Neural cell (in vitro differentiated cells): Measurements from ENCODE around the gene SYPL2. TPM values are rescaled to one million over a fixed set of nuclear protein-coding genes. Genes with fewer than 3 reads are reported as not detected.
A peak's percentile ranks its signal among the peaks of the same experiment; 100 is the strongest.

Experiments used
- H2AFZ ChIP-seq: fragments of 200-600, 300-800 bp; sonication (generic), shearing (Covaris generic); 2 replicates; pipeline ENCODE4 v1.6.0; 2014; ENCODE audit warnings: low read depth, mild to moderate bottlenecking, antibody characterized with exemption, low read length, moderate library complexity
- H3F3A ChIP-seq: fragments of 200-600 bp; shearing (Covaris generic); 2 replicates; pipeline ENCODE4 v1.6.1; 2016; ENCODE audit warnings: mild to moderate bottlenecking, moderate library complexity, mixed read lengths, antibody characterized with exemption, low read length; ENCODE audit not compliant: insufficient read depth, poor library complexity, severe bottlenecking
- H3K27ac ChIP-seq: fragments of 200-600, 300-800 bp; sonication (generic), shearing (Covaris generic); 2 replicates; pipeline ENCODE4 v1.5.1; 2014; ENCODE audit warnings: mild to moderate bottlenecking, low read length, moderate library complexity
- H3K27me3 ChIP-seq: fragments of 300-800, 200-600 bp; sonication (generic), shearing (Covaris generic); 2 replicates; pipeline ENCODE4 v1.6.0; 2014; ENCODE audit warnings: mild to moderate bottlenecking, low read depth, low read length, moderate library complexity; ENCODE audit not compliant: insufficient read depth
- H3K36me3 ChIP-seq: fragments of 300-800, 200-600 bp; sonication (generic), shearing (Covaris generic); 2 replicates; pipeline ENCODE4 v1.5.1; 2014; ENCODE audit warnings: mild to moderate bottlenecking, antibody characterized with exemption, low read length, moderate library complexity; ENCODE audit not compliant: insufficient read depth
- H3K4me2 ChIP-seq: fragments of 300-800, 200-600 bp; sonication (generic), shearing (Covaris generic); 2 replicates; pipeline ENCODE4 v1.6.0; 2014; ENCODE audit warnings: mild to moderate bottlenecking, low read length
- H3K4me3 ChIP-seq: fragments of 300-800, 200-600 bp; sonication (generic), shearing (Covaris generic); 2 replicates; pipeline ENCODE4 v1.5.1; 2014; ENCODE audit warnings: mild to moderate bottlenecking, low read length, moderate library complexity
- H3K79me2 ChIP-seq: fragments of 200-600 bp; shearing (Covaris generic); replicated peaks from 2 replicates; pipeline ENCODE4 v1.6.0; 2014; ENCODE audit warnings: mild to moderate bottlenecking, low read length, moderate library complexity; ENCODE audit not compliant: insufficient read depth
- H3K9ac ChIP-seq: fragments of 300-800, 200-600 bp; sonication (generic), shearing (Covaris generic); 2 replicates; pipeline ENCODE4 v1.6.1; 2016; ENCODE audit warnings: mild to moderate bottlenecking, low read length, mixed read lengths
- H3K9me2 ChIP-seq: fragments of 200-600 bp; shearing (Covaris generic); 2 replicates; pipeline ENCODE4 v1.6.1; 2016; ENCODE audit warnings: mild to moderate bottlenecking, low read length, mixed read lengths; ENCODE audit not compliant: insufficient read depth
- H3K9me3 ChIP-seq: fragments of 200-600, 300-800 bp; sonication (generic), shearing (Covaris generic); 2 replicates; pipeline ENCODE4 v1.6.1; 2016; ENCODE audit warnings: mild to moderate bottlenecking, mixed run types, low read length, moderate library complexity, mixed read lengths
- H4K20me1 ChIP-seq: fragments of 200-600 bp; shearing (Covaris generic); 2 replicates; pipeline ENCODE4 v1.6.1; 2016; ENCODE audit warnings: mild to moderate bottlenecking, mixed run types; ENCODE audit not compliant: insufficient read depth
- EP300 ChIP-seq: fragments of 450-650 bp; conservative IDR thresholded peaks from 2 replicates; pipeline ENCODE4 v1.6.1; 2014; ENCODE audit warnings: antibody characterized with exemption, mild to moderate bottlenecking, moderate library complexity; ENCODE audit not compliant: poor library complexity, severe bottlenecking
- EZH2 ChIP-seq: fragments of 200-600, 300-800 bp; shearing (Covaris generic), sonication (generic); IDR thresholded peaks from 2 replicates; pipeline ENCODE4 v1.6.1; 2014; ENCODE audit warnings: antibody characterized with exemption, low read length, borderline replicate concordance, mild to moderate bottlenecking; ENCODE audit not compliant: insufficient read depth, poor library complexity, severe bottlenecking
- MXI1 ChIP-seq: fragments of 450-650 bp; conservative IDR thresholded peaks from 2 replicates; pipeline ENCODE4 v1.6.1; 2014; ENCODE audit warnings: antibody characterized with exemption, mild to moderate bottlenecking; ENCODE audit not compliant: poor library complexity, severe bottlenecking
- POLR2AphosphoS5 ChIP-seq: IDR thresholded peaks from 2 replicates; pipeline ENCODE4 v1.6.1; 2012
- RAD21 ChIP-seq: fragments of 450-650 bp; conservative IDR thresholded peaks from 2 replicates; pipeline ENCODE4 v1.6.1; 2014; ENCODE audit warnings: antibody characterized with exemption, mild to moderate bottlenecking, moderate library complexity
- REST ChIP-seq: IDR thresholded peaks from 2 replicates; pipeline ENCODE4 v1.6.1; 2012; ENCODE audit warnings: borderline replicate concordance
- SMC3 ChIP-seq: fragments of 450-650 bp; conservative IDR thresholded peaks from 2 replicates; pipeline ENCODE4 v1.6.1; 2014; ENCODE audit warnings: antibody characterized with exemption, mild to moderate bottlenecking, moderate library complexity; ENCODE audit not compliant: poor library complexity
- TAF1 ChIP-seq: IDR thresholded peaks from 2 replicates; pipeline ENCODE4 v1.6.1; 2012; ENCODE audit warnings: low read depth
- polyA plus RNA-seq: library from polyadenylated mRNA; depleted of rRNA; stranded (reverse); fragments of >200 nt; gene quantifications from 2 replicates; pipeline ENCODE4 v1.2.3, GENCODE V29; 2014
- TF ChIP-seq, protein P1 (sequence below): fragments of 450-650 bp; IDR thresholded peaks from 2 replicates; pipeline ENCODE4 v1.5.1; 2014; ENCODE audit warnings: antibody characterized with exemption, mild to moderate bottlenecking, moderate library complexity; ENCODE audit not compliant: poor library complexity, severe bottlenecking

SYPL2 gene
- polyA plus RNA-seq, 1 donor from 2014 or later, result not detected

GRCh38 chr1:109425391-109426280 lies 40.7 kb upstream of the SYPL2 start:
- Histone ChIP-seq H3K27ac (peak overlapping the region; percentile 15), H3K79me2 (peaks cover 20% of the 10 kb centered on the region), H4K20me1 (no peaks in the 10 kb centered on the region), H3K27me3 (no peaks in the 10 kb centered on the region), H3K9ac (peak overlapping the region; percentile 62), H3F3A (no peaks in the 10 kb centered on the region), H3K9me3 (no peaks in the 10 kb centered on the region), H3K36me3 (no peaks in the 10 kb centered on the region), H2AFZ (peak overlapping the region; percentile 22), H3K4me2 (peak overlapping the region; percentile 53), H3K4me3 (peak overlapping the region; percentile 86), H3K9me2 (no peaks in the 10 kb centered on the region)
- peak; percentile 5 for TF ChIP-seq RAD21
- TF ChIP-seq EZH2, result no peak

- TF ChIP-seq, protein P1, sequence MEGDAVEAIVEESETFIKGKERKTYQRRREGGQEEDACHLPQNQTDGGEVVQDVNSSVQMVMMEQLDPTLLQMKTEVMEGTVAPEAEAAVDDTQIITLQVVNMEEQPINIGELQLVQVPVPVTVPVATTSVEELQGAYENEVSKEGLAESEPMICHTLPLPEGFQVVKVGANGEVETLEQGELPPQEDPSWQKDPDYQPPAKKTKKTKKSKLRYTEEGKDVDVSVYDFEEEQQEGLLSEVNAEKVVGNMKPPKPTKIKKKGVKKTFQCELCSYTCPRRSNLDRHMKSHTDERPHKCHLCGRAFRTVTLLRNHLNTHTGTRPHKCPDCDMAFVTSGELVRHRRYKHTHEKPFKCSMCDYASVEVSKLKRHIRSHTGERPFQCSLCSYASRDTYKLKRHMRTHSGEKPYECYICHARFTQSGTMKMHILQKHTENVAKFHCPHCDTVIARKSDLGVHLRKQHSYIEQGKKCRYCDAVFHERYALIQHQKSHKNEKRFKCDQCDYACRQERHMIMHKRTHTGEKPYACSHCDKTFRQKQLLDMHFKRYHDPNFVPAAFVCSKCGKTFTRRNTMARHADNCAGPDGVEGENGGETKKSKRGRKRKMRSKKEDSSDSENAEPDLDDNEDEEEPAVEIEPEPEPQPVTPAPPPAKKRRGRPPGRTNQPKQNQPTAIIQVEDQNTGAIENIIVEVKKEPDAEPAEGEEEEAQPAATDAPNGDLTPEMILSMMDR, result no peak
- TF ChIP-seq TAF1 (no peak), EP300 (peak; percentile 26), POLR2AphosphoS5 (peak; percentile 74), RAD21 (no peak), MXI1 (peak; percentile 94), REST (peak; percentile 50), SMC3 (peak; percentile 47), EZH2 (no peak)
- no peaks in the 10 kb centered on the region for H4K20me1 ChIP-seq
- H3F3A ChIP-seq, result no peaks in the 10 kb centered on the region
- H3K4me3 ChIP-seq, result peak within 1 kb of the TSS; percentile 86
- no peaks in the 10 kb centered on the region for H3K9me2 ChIP-seq
- H3K27ac ChIP-seq, result peak within 1 kb of the TSS; percentile 57
- peaks cover 20% of the 10 kb centered on the region for H3K79me2 ChIP-seq
- H3K9me3 ChIP-seq, result no peaks in the 10 kb centered on the region
- H3K4me2 ChIP-seq, result peak within 1 kb of the TSS; percentile 84
- no peaks in the 10 kb centered on the region for H3K36me3 ChIP-seq
- no peaks in the 10 kb centered on the region for H3K27me3 ChIP-seq
- H2AFZ ChIP-seq, result peak within 1 kb of the TSS; percentile 86
- peak within 1 kb of the TSS; percentile 62 for H3K9ac ChIP-seq
Measured at GRCh38 chr1:109426281-109427170, 39.8 kb upstream of the SYPL2 start, which contains the start of gene PSMA5. PSMA5 (minus strand) TSS chr1:109426448; CDS start chr1:109426330, 118 bp downstream.
